GM12892 (cell line): ENCODE data around the gene FBLN5.

Experiments used
- POLR2A ChIP-seq: IDR thresholded peaks from 2 replicates; pipeline ENCODE4 v1.6.1; 2011; ENCODE audit warnings: low read depth, low read length, control low read depth
- POLR2AphosphoS5 ChIP-seq: IDR thresholded peaks from 2 replicates; pipeline ENCODE4 v1.6.1; 2011; ENCODE audit warnings: low read depth, low read length, control low read depth
- TAF1 ChIP-seq: IDR thresholded peaks from 2 replicates; pipeline ENCODE4 v1.6.1; 2011; ENCODE audit warnings: low read depth, mild to moderate bottlenecking, control low read depth, low read length, borderline replicate concordance

DNA sequence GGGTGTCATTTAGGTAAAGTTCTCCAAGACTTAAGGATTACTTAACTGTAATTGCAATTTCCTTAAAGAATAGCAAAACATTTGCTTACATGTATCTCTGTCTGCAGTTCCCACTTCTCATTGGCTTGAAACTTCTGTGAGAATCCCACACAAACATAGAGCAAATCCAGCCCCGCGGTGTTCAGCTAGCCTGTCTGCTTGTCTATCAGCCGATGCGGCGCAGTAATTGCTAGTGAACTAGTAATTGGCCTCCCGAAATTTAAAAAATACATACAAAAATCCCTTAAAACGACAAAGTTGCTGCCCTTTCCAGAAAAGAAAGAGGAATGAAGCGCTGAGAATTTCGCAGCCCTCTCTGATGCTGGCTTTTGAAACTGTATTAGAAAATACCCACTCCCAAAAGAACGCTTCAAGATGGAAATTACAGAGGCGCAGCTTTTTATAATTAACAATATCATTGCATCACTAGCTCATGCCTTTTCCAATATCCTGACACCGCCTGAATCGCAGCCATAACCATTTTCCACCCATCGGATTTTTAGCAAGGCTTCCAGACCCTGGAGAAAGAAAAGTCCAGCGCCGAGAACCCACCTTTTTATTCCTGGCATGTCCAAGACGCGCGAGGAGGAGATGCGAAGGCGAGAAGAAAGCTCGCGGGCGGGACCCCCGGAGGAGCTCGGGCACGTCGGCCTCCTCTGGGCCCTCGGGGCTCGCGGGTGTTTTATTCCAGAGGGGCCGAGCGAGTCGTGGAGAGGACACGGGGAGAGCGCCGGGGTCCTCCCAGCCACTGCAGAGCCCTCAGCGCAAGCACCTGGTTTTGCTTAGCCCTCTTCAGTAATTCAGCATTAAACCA, 646 bp downstream of the FBLN5 start:
- TF ChIP-seq POLR2AphosphoS5 (no peak), POLR2A (no peak), TAF1 (no peak)
